PC-9 (cell line): ENCODE measurements around the gene MYCL. TPM values are rescaled to one million over a fixed set of nuclear protein-coding genes. Genes with fewer than 3 reads are reported as not detected.

Source experiments
- BruUV-seq: library from RNA; stranded (reverse); fragments of 400-500 nt; replicated peaks from 2 replicates; lab custom pipeline; 2021; lab: Mats Ljungman, UMichigan
- CTCF ChIA-PET: fragments of 300-600 bp; sonication (Branson Sonifier 250); formaldehyde crosslinking; loops from one replicate; lab custom pipeline; 2022; ENCODE audit warnings: antibody characterized with exemption; lab: Charles Lee
- POLR2A ChIA-PET: fragments of 300-600 bp; sonication (Branson Sonifier 250); formaldehyde crosslinking; loops from one replicate; lab custom pipeline; 2022; ENCODE audit warnings: antibody characterized with exemption; ENCODE audit not compliant: unreplicated experiment; lab: Charles Lee
- DNase-seq, 2 experiments: peaks; one replicate each; pipeline versions ENCODE4 v3.0.0 to v3.0.0-alpha.2; 2015 to 2022; ENCODE audit warnings: mixed read lengths in 1 of 2
- H2AFZ ChIP-seq: fragments of 200-600 bp; sonication (generic); 2 replicates; pipeline ENCODE4 v1.8.1; 2017; ENCODE audit warnings: antibody characterized with exemption
- H3F3A ChIP-seq: fragments of 200-600 bp; sonication (generic); 2 replicates; pipeline ENCODE4 v1.8.1; 2017; ENCODE audit warnings: antibody characterized with exemption, mild to moderate bottlenecking, low read depth; ENCODE audit not compliant: insufficient read depth
- H3K27ac ChIP-seq: fragments of 200-600 bp; sonication (generic); 2 replicates; pipeline ENCODE4 v1.6.1; 2016; ENCODE audit warnings: mixed run types
- H3K27me3 ChIP-seq: fragments of 200-600 bp; sonication (generic); 2 replicates; pipeline ENCODE4 v1.6.1; 2016; ENCODE audit warnings: low read depth, mixed run types; ENCODE audit not compliant: insufficient read depth
- H3K36me3 ChIP-seq: fragments of 200-600 bp; sonication (generic); 2 replicates; pipeline ENCODE4 v1.6.1; 2016; ENCODE audit warnings: low read depth, mixed run types
- H3K4me1 ChIP-seq: fragments of 200-600 bp; sonication (generic); replicated peaks from 2 replicates; pipeline ENCODE4 v1.6.1; 2016; ENCODE audit warnings: mixed run types; ENCODE audit not compliant: insufficient read depth
- H3K4me2 ChIP-seq: fragments of 200-600 bp; sonication (generic); 2 replicates; pipeline ENCODE4 v1.6.1; 2017; ENCODE audit warnings: mixed run types
- H3K4me3 ChIP-seq: fragments of 200-600 bp; sonication (generic); 2 replicates; pipeline ENCODE4 v1.6.1; 2016; ENCODE audit warnings: mixed run types
- H3K79me2 ChIP-seq: fragments of 200-600 bp; sonication (generic); 2 replicates; pipeline ENCODE4 v1.6.1; 2017; ENCODE audit warnings: low read depth, mixed run types
- H3K9me2 ChIP-seq: fragments of 200-600 bp; sonication (generic); 2 replicates; pipeline ENCODE4 v1.8.1; 2017; ENCODE audit warnings: mild to moderate bottlenecking; ENCODE audit not compliant: insufficient read depth
- H3K9me3 ChIP-seq: fragments of 200-600 bp; sonication (generic); 2 replicates; pipeline ENCODE4 v1.8.1; 2016; ENCODE audit warnings: low read depth; ENCODE audit not compliant: insufficient read depth
- H4K20me1 ChIP-seq: fragments of 200-600 bp; sonication (generic); 2 replicates; pipeline ENCODE4 v1.8.1; 2017; ENCODE audit not compliant: insufficient read depth
- CTCF ChIP-seq: fragments of 200-600 bp; sonication (generic); conservative IDR thresholded peaks from 2 replicates; pipeline ENCODE4 v1.6.1; 2017; ENCODE audit warnings: mixed run types, antibody characterized with exemption, mild to moderate bottlenecking, moderate library complexity
- EZH2 ChIP-seq: fragments of 200-600 bp; sonication (generic); IDR thresholded peaks from 2 replicates; pipeline ENCODE4 v1.8.0; 2017; ENCODE audit warnings: antibody characterized with exemption, low read depth
- intact Hi-C: fragments of 100-400 bp; cut with micrococcal nuclease; formaldehyde crosslinking; loops from one replicate; pipeline ENCODE4 v1.10.0; 2022; ENCODE audit not compliant: unreplicated experiment
- total RNA-seq: library from RNA; stranded (reverse); gene quantifications from 2 replicates; pipeline ENCODE4 v1.2.3, GENCODE V29; 2021

Gene MYCL
- total RNA-seq, 1 experiment from 2014 or later, result 3.8 TPM

GRCh38 chr1:39947260-39947659, 45.5 kb upstream of the MYCL start:
- POLR2A ChIA-PET, result interaction anchor here (0.8 kb wide), 1 partner anchor 12 kb away, joined by 5 read pairs; no protein-coding TSS in a partner anchor

GRCh38 chr1:39946216-39946615, 44.5 kb upstream of the MYCL start:
- no peak for DNase-seq
- BruUV-seq, result no TSS peak
- Histone ChIP-seq H3F3A (peaks cover 17% of the 10 kb centered on the region; the same call in 1 of the 2 replicates), H2AFZ (no peak overlapping the region), H3K4me1 (peaks cover 23% of the 10 kb centered on the region), H3K79me2 (no peaks in the 10 kb centered on the region), H3K27me3 (no peaks in the 10 kb centered on the region), H3K9me3 (no peaks in the 10 kb centered on the region), H3K27ac (no peak overlapping the region), H3K9me2 (no peaks in the 10 kb centered on the region), H4K20me1 (no peaks in the 10 kb centered on the region), H3K36me3 (no peaks in the 10 kb centered on the region), H3K4me2 (no peak overlapping the region), H3K4me3 (no peak overlapping the region)
- intact Hi-C loops, result no loop called here
- CTCF ChIA-PET, result no interaction called here
- POLR2A ChIA-PET, result no interaction called here
- TF ChIP-seq CTCF (no peak), EZH2 (no peak)

More at GRCh38 chr1:39947260-39947659, 45.5 kb upstream of the MYCL start:
- BruUV-seq, result no TSS peak
- Histone ChIP-seq H3K4me2 (no peak overlapping the region), H3K36me3 (no peaks in the 10 kb centered on the region), H4K20me1 (no peaks in the 10 kb centered on the region), H3K27ac (no peak overlapping the region), H3K9me2 (no peaks in the 10 kb centered on the region), H2AFZ (no peak overlapping the region), H3K9me3 (no peaks in the 10 kb centered on the region), H3K4me3 (no peak overlapping the region), H3F3A (peaks cover 17% of the 10 kb centered on the region; the same call in 1 of the 2 replicates), H3K27me3 (no peaks in the 10 kb centered on the region), H3K4me1 (peaks cover 23% of the 10 kb centered on the region), H3K79me2 (no peaks in the 10 kb centered on the region)
- intact Hi-C loops, result no loop called here
- no peak for DNase-seq
- CTCF ChIA-PET, result no interaction called here
- TF ChIP-seq CTCF, result no peak
- TF ChIP-seq EZH2, result no peak

- H3K4me1 ChIP-seq, result peaks cover 15% of the 10 kb centered on the region
- H3F3A ChIP-seq, result peaks cover 10% of the 10 kb centered on the region; the same call in 1 of the 2 replicates
- no peak overlapping the region for H3K4me3 ChIP-seq
- no peaks in the 10 kb centered on the region for H3K79me2 ChIP-seq
- H3K27me3 ChIP-seq, result no peaks in the 10 kb centered on the region
- H3K9me2 ChIP-seq, result no peaks in the 10 kb centered on the region
- intact Hi-C loops, result no loop called here
- H3K4me2 ChIP-seq, result no peak overlapping the region
- no peaks in the 10 kb centered on the region for H4K20me1 ChIP-seq
- no peaks in the 10 kb centered on the region for H3K36me3 ChIP-seq
- H3K27ac ChIP-seq, result no peak overlapping the region
- no peak for DNase-seq
- no TSS peak for BruUV-seq
- H3K9me3 ChIP-seq, result no peaks in the 10 kb centered on the region
- no peak overlapping the region for H2AFZ ChIP-seq
- ChIA-PET CTCF (no interaction called here), POLR2A (no interaction called here)
- TF ChIP-seq CTCF (no peak), EZH2 (no peak)
Observed at GRCh38 chr1:39944410-39945112, 42.8 kb upstream of the MYCL start.
